Epithelial cell of esophagus (primary cell): ENCODE data around the gene SNED1.

Source experiments
- DNase-seq: peaks from one replicate; pipeline ENCODE4 v3.0.0; 2010; ENCODE audit warnings: low read depth
- H3K4me3 ChIP-seq: 2 replicates; pipeline ENCODE4 v1.5.1; 2011; ENCODE audit warnings: mild to moderate bottlenecking, low read length, control low read depth
- CTCF ChIP-seq: IDR thresholded peaks from 2 replicates; pipeline ENCODE4 v1.5.1; 2011; ENCODE audit warnings: low read depth, mild to moderate bottlenecking, low read length, control low read depth, inconsistent platforms; ENCODE audit not compliant: insufficient read depth; ENCODE audit errors: missing control alignments

Gene SNED1

DNA sequence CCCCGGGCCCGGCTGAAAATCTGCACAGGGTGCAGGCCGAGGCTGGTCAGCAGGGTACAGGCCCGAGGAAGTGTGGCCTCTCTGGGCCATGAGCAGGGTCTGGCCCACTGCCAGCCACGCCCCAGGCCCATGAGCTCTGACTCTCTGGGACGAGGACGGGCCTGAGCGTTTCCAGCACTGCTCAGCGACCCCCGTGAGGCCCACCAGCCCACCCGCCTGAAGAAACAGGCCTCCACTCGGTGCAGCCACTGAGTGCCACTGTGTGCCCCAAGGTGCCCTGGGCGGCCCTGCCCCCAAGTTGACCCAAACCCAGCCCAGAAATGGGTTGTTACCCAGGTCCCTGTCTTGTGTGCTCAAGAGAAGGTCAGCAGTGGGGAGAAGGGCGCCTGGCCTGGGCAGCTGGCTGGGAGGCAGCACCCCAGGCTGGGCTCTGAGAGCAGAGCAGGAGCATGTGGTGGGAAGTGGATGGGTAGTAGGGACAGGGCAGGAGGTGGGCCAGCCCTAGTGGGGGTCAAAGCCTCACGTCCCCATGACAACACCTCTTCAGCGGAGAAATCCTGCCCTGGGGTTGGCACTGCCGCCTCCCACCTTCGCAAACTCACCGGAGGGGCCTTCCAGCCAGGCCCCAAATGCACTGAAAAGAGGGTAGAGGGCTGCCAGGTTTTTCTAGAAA lies 2.1 kb upstream of the SNED1 start:
- no peak for TF ChIP-seq CTCF

DNA sequence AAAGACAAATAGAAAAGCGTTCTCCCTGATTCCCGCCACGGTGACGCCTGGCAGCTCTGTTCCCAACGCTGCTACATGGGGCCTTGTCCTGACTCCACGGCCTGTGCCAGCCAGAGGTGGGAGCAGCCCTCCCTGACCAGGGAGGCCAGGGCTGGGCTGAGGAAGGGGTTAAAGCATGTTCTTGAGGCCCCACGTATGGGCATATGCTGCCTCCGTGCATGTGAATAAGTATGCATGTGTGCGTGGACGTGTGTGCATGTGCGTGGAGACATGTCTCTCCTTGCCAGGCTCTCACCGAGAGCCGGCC lies 1.6 kb upstream of the SNED1 start:
- TF ChIP-seq CTCF: no peak
- no peak for DNase-seq
- no peak overlapping the region for H3K4me3 ChIP-seq

More for the DNA sequence above, 2.1 kb upstream of the SNED1 start:
- no peak for DNase-seq
- no peak overlapping the region for H3K4me3 ChIP-seq

DNA sequence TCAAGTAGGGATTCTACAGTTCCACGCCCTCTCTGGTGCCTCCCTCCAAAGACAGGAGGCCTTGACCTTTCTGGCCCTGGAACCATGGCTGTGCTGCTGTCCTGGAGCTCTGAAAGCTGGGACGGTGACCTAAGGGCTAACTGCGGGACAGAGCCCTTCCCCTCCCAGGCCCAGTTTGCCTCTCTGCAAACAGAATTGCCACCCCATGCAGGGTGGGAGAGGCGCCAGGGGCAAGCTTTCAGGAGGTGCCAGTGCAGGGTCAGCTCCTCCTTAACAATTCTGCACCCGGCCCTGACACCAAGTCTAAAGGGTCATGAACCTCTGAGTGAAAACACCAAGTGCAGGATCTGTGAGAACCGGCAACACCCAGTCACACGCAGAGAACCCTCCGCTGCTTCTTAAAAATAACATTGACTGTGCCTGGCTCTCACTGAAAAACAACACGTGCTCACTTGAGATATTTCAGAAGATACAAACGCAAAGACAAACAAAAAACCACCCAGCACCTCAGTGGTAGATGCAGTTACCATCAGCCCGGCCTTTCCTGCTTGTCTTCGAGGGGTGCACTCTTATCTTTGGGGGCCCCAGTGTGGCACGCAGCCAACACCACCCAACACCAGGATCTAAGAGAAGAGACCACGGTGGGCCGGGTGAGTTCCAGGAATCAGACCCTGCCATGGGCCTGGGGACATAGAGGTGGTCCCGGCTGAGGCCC lies 1.1 kb upstream of the SNED1 start:
- H3K4me3 ChIP-seq: no peak overlapping the region
- DNase-seq: no peak
- TF ChIP-seq CTCF: no peak

DNA sequence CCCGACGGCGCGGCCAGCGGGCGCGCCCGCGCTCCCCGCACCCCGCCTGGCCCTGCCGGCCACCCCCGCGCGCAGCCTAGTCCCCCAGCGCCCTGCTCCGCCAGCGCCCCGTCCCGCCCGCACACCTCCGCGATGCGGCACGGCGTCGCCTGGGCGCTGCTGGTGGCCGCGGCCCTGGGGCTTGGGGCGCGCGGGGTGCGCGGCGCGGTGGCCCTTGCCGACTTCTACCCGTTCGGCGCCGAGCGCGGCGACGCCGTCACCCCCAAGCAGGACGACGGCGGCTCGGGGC lies 232 bp downstream of the SNED1 start:
- H3K4me3 ChIP-seq: no peak overlapping the region
- DNase-seq: no peak

DNA sequence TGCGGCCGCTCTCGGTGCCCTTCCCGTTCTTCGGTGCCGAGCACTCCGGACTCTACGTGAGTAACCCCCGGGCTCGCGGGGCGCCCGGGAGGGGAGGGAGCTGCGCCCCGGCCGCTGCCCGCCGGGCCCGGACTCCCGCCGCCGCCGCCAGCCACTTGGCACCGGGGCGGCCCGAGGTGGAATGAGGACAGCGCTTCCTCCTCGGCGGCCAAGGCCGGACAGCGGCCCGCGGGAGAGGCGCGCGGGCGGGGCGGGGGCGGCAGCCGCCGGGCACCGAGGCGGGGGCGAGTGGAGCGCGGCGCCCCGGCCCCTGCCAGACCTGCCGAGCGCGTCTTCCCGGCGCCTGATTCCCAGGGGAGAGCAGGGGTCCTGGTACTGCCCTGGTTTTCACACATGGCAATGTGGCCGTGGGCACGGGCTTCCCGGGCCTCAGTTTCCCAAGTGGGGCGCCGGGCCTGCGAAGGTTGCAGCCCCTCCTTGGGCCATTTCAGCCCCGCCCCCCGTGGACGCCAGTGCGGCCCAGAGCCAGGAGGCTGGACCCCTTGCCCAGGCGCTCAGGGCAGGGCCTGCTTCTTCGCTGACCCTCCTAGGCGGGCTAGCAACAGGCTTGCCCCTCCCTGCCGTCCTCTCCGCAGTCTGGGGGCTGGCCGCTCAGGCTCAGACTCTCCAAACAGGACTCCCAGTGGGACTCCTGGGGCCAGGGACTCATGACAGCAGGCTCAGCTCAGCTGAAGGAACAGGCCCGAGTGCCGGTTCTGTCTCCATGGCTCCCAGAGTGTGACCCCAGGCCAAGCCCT lies 775 bp downstream of the SNED1 start:
- no peak for TF ChIP-seq CTCF
- DNase-seq: no peak
- no peak overlapping the region for H3K4me3 ChIP-seq

More for the DNA sequence above, 232 bp downstream of the SNED1 start:
- TF ChIP-seq CTCF: no peak

DNA sequence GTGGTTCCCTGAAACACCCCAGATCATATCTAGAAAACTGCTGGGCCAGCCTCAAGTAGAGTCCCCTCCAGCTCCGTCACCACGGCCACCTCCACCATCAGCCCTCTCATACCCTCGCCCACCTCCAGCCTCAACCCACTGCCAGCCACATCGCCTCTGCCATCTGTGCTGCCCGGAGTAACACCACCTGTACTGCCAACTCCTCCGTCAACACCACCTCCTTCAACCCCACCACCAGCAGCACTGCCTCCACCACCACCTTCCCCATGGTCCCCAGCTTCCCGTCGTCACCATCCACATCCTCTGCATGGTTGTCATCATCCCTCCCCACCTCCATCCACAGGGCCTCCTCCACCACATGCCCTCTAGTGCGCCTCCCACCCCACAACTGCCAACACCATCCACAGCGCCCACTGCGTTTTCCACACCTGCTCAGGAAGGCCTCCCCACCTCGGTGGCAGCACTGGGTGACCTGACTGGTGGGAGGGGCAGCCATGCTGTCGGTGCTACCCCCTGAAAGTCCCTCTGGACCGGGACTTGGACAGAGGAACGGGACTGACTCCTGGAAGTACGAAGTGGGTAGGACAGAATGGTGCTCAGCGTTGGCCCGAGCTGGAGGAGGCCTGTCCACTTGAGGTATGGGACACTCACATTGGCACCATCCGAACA lies 1.6 kb downstream of the SNED1 start:
- TF ChIP-seq CTCF: no peak
- no peak for DNase-seq
- H3K4me3 ChIP-seq: no peak overlapping the region
